ENCODE measurements around the gene SRSF7.

- TF ChIP-seq POLR2A (IDR thresholded peaks at IDR 0.05) (no peak), CTCF (IDR thresholded peaks at IDR 0.05) (no peak), POLR2AphosphoS5 (IDR thresholded peaks at IDR 0.05) (no peak)
Measured at GRCh38 chr2:38797250-38797676, 46.1 kb upstream of the SRSF7 start.
